ENCODE measurements around the gene RTN4. TPM values are rescaled to one million over a fixed set of nuclear protein-coding genes. Genes with fewer than 3 reads are reported as not detected.

RTN4 gene
- total and polyA plus RNA-seq, 2 experiments from 2014 or later = 186 to 223 TPM

- no peaks in the 10 kb centered on the region for H3K9me3 ChIP-seq (ENCODE audit: low read depth)
- DNase-seq (ENCODE audit: low read depth in 1 of 2, low spot score in 1 of 2) = peak in 1 of 2 donors; percentile 80
- peaks cover 31% of the 10 kb centered on the region for H3K4me1 ChIP-seq (ENCODE audit: low read depth)
- no peak overlapping the region for H3K27ac ChIP-seq
- no peak for TF ChIP-seq CTCF (IDR thresholded peaks at IDR 0.05; ENCODE audit: low read depth, low read length)
- no peak overlapping the region for H3K4me3 ChIP-seq
- H3K36me3 ChIP-seq = peaks cover 6% of the 10 kb centered on the region
- peaks cover 50% of the 10 kb centered on the region for H3K27me3 ChIP-seq
Measured at GRCh38 chr2:54969295-54969939, 80.8 kb downstream of the RTN4 start.

- Histone ChIP-seq H3K27me3 (peaks cover 57% of the 10 kb centered on the region), H3K4me3 (no peak overlapping the region), H3K9me3 (ENCODE audit: low read depth) (no peaks in the 10 kb centered on the region), H3K27ac (no peak overlapping the region), H3K36me3 (peaks cover 6% of the 10 kb centered on the region), H3K4me1 (ENCODE audit: low read depth) (peaks cover 31% of the 10 kb centered on the region)
- peak in 1 of 2 donors; percentile 37 for DNase-seq (ENCODE audit: low read depth in 1 of 2, low spot score in 1 of 2)
- TF ChIP-seq CTCF (IDR thresholded peaks at IDR 0.05; ENCODE audit: low read depth, low read length) = no peak
Measured at GRCh38 chr2:54968561-54969218, 81.6 kb downstream of the RTN4 start.

- H3K36me3 ChIP-seq = peaks cover 6% of the 10 kb centered on the region
- H3K27ac ChIP-seq = no peak overlapping the region
- H3K4me3 ChIP-seq = no peak overlapping the region
- no peaks in the 10 kb centered on the region for H3K9me3 ChIP-seq (ENCODE audit: low read depth)
- peaks cover 66% of the 10 kb centered on the region for H3K27me3 ChIP-seq
- TF ChIP-seq CTCF (IDR thresholded peaks at IDR 0.05; ENCODE audit: low read depth, low read length) = no peak
- H3K4me1 ChIP-seq (ENCODE audit: low read depth) = peaks cover 27% of the 10 kb centered on the region
- DNase-seq (ENCODE audit: low read depth in 1 of 2, low spot score in 1 of 2) = peak in 1 of 2 donors; percentile 59
Measured at GRCh38 chr2:54967759-54968365, 82.4 kb downstream of the RTN4 start.

GRCh38 chr2:54967269-54967668, 83.0 kb downstream of the RTN4 start:
- no peak for TF ChIP-seq CTCF (IDR thresholded peaks at IDR 0.05; ENCODE audit: low read depth, low read length)
- no peak overlapping the region for H3K27ac ChIP-seq
- no peak for DNase-seq (ENCODE audit: low read depth in 1 of 2, low spot score in 1 of 2)
- H3K27me3 ChIP-seq = peaks cover 70% of the 10 kb centered on the region
- H3K4me1 ChIP-seq (ENCODE audit: low read depth) = peaks cover 21% of the 10 kb centered on the region
- no peak overlapping the region for H3K4me3 ChIP-seq
- peaks cover 6% of the 10 kb centered on the region for H3K36me3 ChIP-seq
- no peaks in the 10 kb centered on the region for H3K9me3 ChIP-seq (ENCODE audit: low read depth)

- TF ChIP-seq CTCF (IDR thresholded peaks at IDR 0.05; ENCODE audit: low read depth, low read length) = no peak
- Histone ChIP-seq H3K27ac (no peak overlapping the region), H3K4me3 (no peak overlapping the region), H3K27me3 (peaks cover 71% of the 10 kb centered on the region), H3K9me3 (ENCODE audit: low read depth) (no peaks in the 10 kb centered on the region), H3K36me3 (peaks cover 5% of the 10 kb centered on the region), H3K4me1 (ENCODE audit: low read depth) (peaks cover 21% of the 10 kb centered on the region)
- no peak for DNase-seq (ENCODE audit: low read depth in 1 of 2, low spot score in 1 of 2)
Measured at GRCh38 chr2:54966837-54967236, 83.4 kb downstream of the RTN4 start.

Measured in cardiac muscle cell (in vitro differentiated cells and primary cell).